KMS-11 (cell line): ENCODE data around the gene ATG9A.

Source experiments
- H2AFZ ChIP-seq: fragments of 200-600 bp; sonication (generic); 2 replicates; pipeline ENCODE4 v1.6.1; 2016; ENCODE audit warnings: antibody characterized with exemption, mixed run types, low read depth
- H3K27ac ChIP-seq: fragments of 200-600 bp; sonication (generic); 2 replicates; pipeline ENCODE4 v1.6.1; 2016; ENCODE audit warnings: mild to moderate bottlenecking, mixed run types
- H3K27me3 ChIP-seq: fragments of 200-600 bp; sonication (generic); 2 replicates; pipeline ENCODE4 v1.6.1; 2017; ENCODE audit warnings: mild to moderate bottlenecking, low read depth, mixed run types, moderate library complexity; ENCODE audit not compliant: insufficient read depth
- H3K36me3 ChIP-seq: fragments of 200-600 bp; sonication (generic); 2 replicates; pipeline ENCODE4 v1.6.1; 2017; ENCODE audit warnings: mild to moderate bottlenecking, mixed run types; ENCODE audit not compliant: insufficient read depth
- H3K4me1 ChIP-seq: fragments of 200-600 bp; sonication (generic); 2 replicates; pipeline ENCODE4 v1.6.1; 2016; ENCODE audit warnings: mild to moderate bottlenecking, low read depth, mixed run types; ENCODE audit not compliant: poor library complexity, severe bottlenecking
- H3K4me2 ChIP-seq: fragments of 200-600 bp; sonication (generic); 2 replicates; pipeline ENCODE4 v1.7.0; 2016; ENCODE audit warnings: mild to moderate bottlenecking, mixed run types
- H3K4me3 ChIP-seq: fragments of 200-600 bp; sonication (generic); IDR thresholded peaks from 2 replicates; pipeline ENCODE4 v1.6.1; 2017; ENCODE audit warnings: low read depth, low read length, mixed read lengths; ENCODE audit not compliant: insufficient read depth
- H3K79me2 ChIP-seq: fragments of 200-600 bp; sonication (generic); 2 replicates; pipeline ENCODE4 v1.6.1; 2016; ENCODE audit warnings: low read depth, mixed run types; ENCODE audit not compliant: insufficient read depth
- H3K9ac ChIP-seq: fragments of 200-600 bp; sonication (generic); 2 replicates; pipeline ENCODE4 v1.6.1; 2016; ENCODE audit warnings: mild to moderate bottlenecking, mixed run types
- H4K20me1 ChIP-seq: fragments of 200-600 bp; sonication (generic); 2 replicates; pipeline ENCODE4 v1.6.1; 2016; ENCODE audit warnings: mild to moderate bottlenecking, mixed run types; ENCODE audit not compliant: insufficient read depth
- CTCF ChIP-seq: fragments of 200-600 bp; sonication (generic); conservative IDR thresholded peaks from 2 replicates; pipeline ENCODE4 v1.6.1; 2017; ENCODE audit warnings: low read depth, mild to moderate bottlenecking, antibody characterized with exemption, low read length, moderate library complexity, mixed read lengths

Gene ATG9A

GRCh38 chr2:219229305-219230058, at the start of gene ATG9A, which contains the start of gene ANKZF1:
ATG9A (minus strand) TSS chr2:219229636; CDS start chr2:219228024, 1,612 bp downstream.
ANKZF1 (plus strand) TSS chr2:219229806; CDS start chr2:219230258, 452 bp downstream.
- Histone ChIP-seq H3K36me3 (no peaks in the 10 kb centered on the region; the same call in 1 of the 2 replicates), H2AFZ (peak within 1 kb of the TSS; percentile 67)

GRCh38 chr2:219278655-219279150, 49.3 kb upstream of the ATG9A start:
- peaks cover 28% of the 10 kb centered on the region for H3K4me1 ChIP-seq
- no peaks in the 10 kb centered on the region for H4K20me1 ChIP-seq
- H2AFZ ChIP-seq, result peak overlapping the region; percentile 90
- H3K27ac ChIP-seq, result peak overlapping the region; percentile 80
- TF ChIP-seq CTCF, result no peak
- H3K4me3 ChIP-seq, result peak overlapping the region; percentile 70
- no peaks in the 10 kb centered on the region for H3K79me2 ChIP-seq
- no peaks in the 10 kb centered on the region for H3K27me3 ChIP-seq
- H3K4me2 ChIP-seq, result peak overlapping the region; percentile 80
- H3K36me3 ChIP-seq, result no peaks in the 10 kb centered on the region
- H3K9ac ChIP-seq, result peak overlapping the region; percentile 31; the same call in 1 of the 2 replicates

More at GRCh38 chr2:219229305-219230058, at the start of gene ATG9A, which contains the start of gene ANKZF1:
- no peak for TF ChIP-seq CTCF
- peaks cover 36% of the 10 kb centered on the region; the same call in 1 of the 2 replicates for H3K79me2 ChIP-seq
- peaks cover 21% of the 10 kb centered on the region for H3K4me1 ChIP-seq
- peak within 1 kb of the TSS; percentile 95 for H3K4me2 ChIP-seq
- no peak within 1 kb of the TSS for H3K4me3 ChIP-seq
- peak within 1 kb of the TSS; percentile 72 for H3K9ac ChIP-seq
- no peaks in the 10 kb centered on the region for H4K20me1 ChIP-seq
- H3K27me3 ChIP-seq, result no peaks in the 10 kb centered on the region
- H3K27ac ChIP-seq, result peak within 1 kb of the TSS; percentile 85

- Histone ChIP-seq H3K36me3 (no peaks in the 10 kb centered on the region), H3K9ac (peak overlapping the region; percentile 31; the same call in 1 of the 2 replicates), H3K4me3 (no peak overlapping the region), H3K27ac (peak overlapping the region; percentile 80), H3K27me3 (no peaks in the 10 kb centered on the region), H3K4me2 (peak overlapping the region; percentile 80), H3K4me1 (peaks cover 28% of the 10 kb centered on the region), H2AFZ (peak overlapping the region; percentile 90), H3K79me2 (no peaks in the 10 kb centered on the region), H4K20me1 (no peaks in the 10 kb centered on the region)
- peak; percentile 95 for TF ChIP-seq CTCF
Observed at GRCh38 chr2:219277703-219278654, 48.5 kb upstream of the ATG9A start.

GRCh38 chr2:219274361-219274921, 45.0 kb upstream of the ATG9A start:
- H3K4me1 ChIP-seq, result peaks cover 21% of the 10 kb centered on the region
- no peaks in the 10 kb centered on the region for H4K20me1 ChIP-seq
- no peak overlapping the region for H3K4me2 ChIP-seq
- no peaks in the 10 kb centered on the region for H3K36me3 ChIP-seq
- no peak overlapping the region for H3K4me3 ChIP-seq
- no peaks in the 10 kb centered on the region for H3K79me2 ChIP-seq
- TF ChIP-seq CTCF, result no peak
- H3K9ac ChIP-seq, result no peak overlapping the region
- H3K27ac ChIP-seq, result no peak overlapping the region
- H3K27me3 ChIP-seq, result no peaks in the 10 kb centered on the region
- no peak overlapping the region for H2AFZ ChIP-seq
